Type B pancreatic cell (in vitro differentiated cells): Measurements from ENCODE around the gene HYAL2. TPM values are rescaled to one million over a fixed set of nuclear protein-coding genes. Genes with fewer than 3 reads are reported as not detected.

Experiments
- DNase-seq: peaks from one replicate; pipeline ENCODE4 v3.0.0; 2021; ENCODE audit warnings: mixed read lengths; ENCODE audit not compliant: unreplicated experiment; ENCODE audit errors: extremely low spot score
- H3K27ac Mint-ChIP-seq: 2 replicates; pipeline ENCODE4 v1.8.0; 2021; ENCODE audit warnings: mild to moderate bottlenecking, mixed read lengths
- H3K27me3 Mint-ChIP-seq: 2 replicates; pipeline ENCODE4 v1.8.0; 2021; ENCODE audit warnings: mixed read lengths
- H3K36me3 Mint-ChIP-seq: 2 replicates; pipeline ENCODE4 v1.8.0; 2021; ENCODE audit warnings: mixed read lengths
- H3K4me1 Mint-ChIP-seq: one replicate; pipeline ENCODE4 v1.8.0; 2021; ENCODE audit warnings: mixed read lengths; ENCODE audit not compliant: unreplicated experiment
- H3K4me3 Mint-ChIP-seq: 2 replicates; pipeline ENCODE4 v1.8.0; 2021; ENCODE audit warnings: mild to moderate bottlenecking, mixed read lengths
- H3K9me3 Mint-ChIP-seq: 2 replicates; pipeline ENCODE4 v1.8.0; 2021; ENCODE audit warnings: mixed read lengths
- total RNA-seq: library from RNA; stranded (reverse); gene quantifications from 2 replicates; pipeline ENCODE4 v1.2.1, GENCODE V29; 2021; ENCODE audit warnings: low replicate concordance
- TF ChIP-seq, protein P1 (sequence below): fragments of 200-600 bp; sonication (generic); conservative IDR thresholded peaks from 2 replicates; pipeline ENCODE4 v1.5.0; 2021; ENCODE audit warnings: antibody characterized with exemption, mild to moderate bottlenecking

The HYAL2 gene
- total RNA-seq, 1 donor from 2014 or later: 52.5 TPM

GRCh38 chr3:50341537-50341936, 19.0 kb upstream of the HYAL2 start:
- Mint-ChIP-seq H3K4me3 (peak overlapping the region; percentile 20), H3K9me3 (no peaks in the 10 kb centered on the region), H3K36me3 (peaks cover under 1% of the 10 kb centered on the region), H3K4me1 (peaks cover 22% of the 10 kb centered on the region), H3K27ac (no peak overlapping the region), H3K27me3 (peaks cover 65% of the 10 kb centered on the region)
- TF ChIP-seq, protein P1, sequence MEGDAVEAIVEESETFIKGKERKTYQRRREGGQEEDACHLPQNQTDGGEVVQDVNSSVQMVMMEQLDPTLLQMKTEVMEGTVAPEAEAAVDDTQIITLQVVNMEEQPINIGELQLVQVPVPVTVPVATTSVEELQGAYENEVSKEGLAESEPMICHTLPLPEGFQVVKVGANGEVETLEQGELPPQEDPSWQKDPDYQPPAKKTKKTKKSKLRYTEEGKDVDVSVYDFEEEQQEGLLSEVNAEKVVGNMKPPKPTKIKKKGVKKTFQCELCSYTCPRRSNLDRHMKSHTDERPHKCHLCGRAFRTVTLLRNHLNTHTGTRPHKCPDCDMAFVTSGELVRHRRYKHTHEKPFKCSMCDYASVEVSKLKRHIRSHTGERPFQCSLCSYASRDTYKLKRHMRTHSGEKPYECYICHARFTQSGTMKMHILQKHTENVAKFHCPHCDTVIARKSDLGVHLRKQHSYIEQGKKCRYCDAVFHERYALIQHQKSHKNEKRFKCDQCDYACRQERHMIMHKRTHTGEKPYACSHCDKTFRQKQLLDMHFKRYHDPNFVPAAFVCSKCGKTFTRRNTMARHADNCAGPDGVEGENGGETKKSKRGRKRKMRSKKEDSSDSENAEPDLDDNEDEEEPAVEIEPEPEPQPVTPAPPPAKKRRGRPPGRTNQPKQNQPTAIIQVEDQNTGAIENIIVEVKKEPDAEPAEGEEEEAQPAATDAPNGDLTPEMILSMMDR: no peak
- no peak for DNase-seq

- Mint-ChIP-seq H3K36me3 (peaks cover 4% of the 10 kb centered on the region), H3K27me3 (peaks cover 61% of the 10 kb centered on the region), H3K4me3 (peak within 1 kb of the TSS; percentile 36), H3K27ac (no peak within 1 kb of the TSS), H3K9me3 (no peaks in the 10 kb centered on the region), H3K4me1 (peaks cover 25% of the 10 kb centered on the region)
- no peak for DNase-seq
- TF ChIP-seq, protein P1: no peak
These were observed 18.1 kb upstream of the HYAL2 start, which contains the start of gene RASSF1 for GRCh38 chr3:50340448-50341329. TSS of gene RASSF1 (minus strand) at chr3:50340836. CDS start at chr3:50340805, 31 bp downstream.

GRCh38 chr3:50340147-50340447, 17.6 kb upstream of the HYAL2 start:
- TF ChIP-seq, protein P1: no peak
- Mint-ChIP-seq H3K36me3 (peaks cover 4% of the 10 kb centered on the region), H3K4me1 (peaks cover 25% of the 10 kb centered on the region), H3K9me3 (no peaks in the 10 kb centered on the region), H3K4me3 (peak overlapping the region; percentile 36), H3K27me3 (peaks cover 58% of the 10 kb centered on the region), H3K27ac (no peak overlapping the region)
- DNase-seq: no peak

DNA sequence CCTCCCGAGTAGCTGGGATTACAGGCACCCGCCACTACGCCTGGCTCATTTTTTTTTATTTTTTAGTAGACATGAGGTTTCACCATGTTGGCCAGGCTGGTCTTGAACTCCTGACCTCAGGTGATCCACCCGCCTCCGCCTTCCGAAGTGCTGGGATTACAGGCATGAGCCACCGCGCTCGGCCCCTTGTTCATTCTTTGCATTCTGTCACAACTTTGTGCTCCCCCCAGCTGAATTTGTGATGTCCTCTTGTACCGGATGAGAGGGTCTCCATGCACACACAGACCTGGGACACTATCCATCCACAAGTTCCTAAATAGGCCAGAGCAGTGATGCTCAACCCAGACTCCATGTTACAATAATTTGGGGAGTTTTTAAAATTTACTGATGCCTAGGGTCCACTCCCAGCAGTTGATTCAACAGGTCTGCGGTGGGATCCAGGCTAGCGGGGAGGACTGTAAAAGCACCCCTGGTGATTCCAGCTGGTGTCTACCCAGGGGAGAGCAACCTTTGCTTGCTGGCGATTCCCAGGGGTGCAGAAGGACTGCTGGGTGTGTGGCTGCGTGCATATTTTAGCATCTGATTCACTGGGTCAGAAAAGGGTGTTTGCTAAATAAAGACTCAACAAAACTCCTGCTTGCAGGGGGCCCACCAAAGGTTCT, 17.1 kb upstream of the HYAL2 start:
- H3K27me3 Mint-ChIP-seq: peaks cover 53% of the 10 kb centered on the region

GRCh38 chr3:50338965-50339364, 16.4 kb upstream of the HYAL2 start:
- H3K27ac Mint-ChIP-seq: peak overlapping the region; percentile 98
- TF ChIP-seq, protein P1: no peak
- peaks cover 25% of the 10 kb centered on the region for H3K4me1 Mint-ChIP-seq
- H3K4me3 Mint-ChIP-seq: peak overlapping the region; percentile 98
- H3K36me3 Mint-ChIP-seq: peaks cover 4% of the 10 kb centered on the region
- no peak for DNase-seq
- peaks cover 50% of the 10 kb centered on the region for H3K27me3 Mint-ChIP-seq
- no peaks in the 10 kb centered on the region for H3K9me3 Mint-ChIP-seq

More for the DNA sequence above, 17.1 kb upstream of the HYAL2 start:
- DNase-seq: no peak
- no peaks in the 10 kb centered on the region for H3K9me3 Mint-ChIP-seq
- peak overlapping the region; percentile 36 for H3K4me3 Mint-ChIP-seq
- peaks cover 25% of the 10 kb centered on the region for H3K4me1 Mint-ChIP-seq
- TF ChIP-seq, protein P1: no peak
- peaks cover 4% of the 10 kb centered on the region for H3K36me3 Mint-ChIP-seq
- H3K27ac Mint-ChIP-seq: no peak overlapping the region
